NOMO-1 treated with DMSO at 0.1 percent for 48 hours (cell line): Measurements from ENCODE around the gene OAS3.

ENCODE experiments used
- DNase-seq: peaks from one replicate; lab custom pipeline; 2025; ENCODE audit not compliant: unreplicated experiment; lab: John Stamatoyannopoulos, UW

OAS3 gene

DNA sequence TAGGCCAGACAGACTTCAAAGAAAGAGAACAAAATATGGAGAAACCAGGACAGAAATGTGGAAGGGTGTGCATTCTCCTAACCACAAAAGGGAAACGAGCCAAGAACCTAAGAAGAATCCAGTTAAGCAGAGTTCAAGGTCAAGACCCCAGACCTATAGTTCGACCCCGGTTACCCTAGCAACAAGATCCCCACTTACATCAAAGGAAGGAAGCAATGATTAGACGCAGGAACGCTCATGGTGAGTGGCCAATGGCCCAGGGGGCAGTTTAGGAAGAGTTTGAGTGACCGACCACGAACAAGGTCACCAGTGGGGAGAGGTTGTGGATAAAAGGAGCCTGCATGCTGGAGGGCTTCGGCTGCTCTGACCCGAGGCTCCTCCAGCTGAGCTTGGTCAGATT, 76.3 kb downstream of the OAS3 start:
- DNase-seq: no peak

DNA sequence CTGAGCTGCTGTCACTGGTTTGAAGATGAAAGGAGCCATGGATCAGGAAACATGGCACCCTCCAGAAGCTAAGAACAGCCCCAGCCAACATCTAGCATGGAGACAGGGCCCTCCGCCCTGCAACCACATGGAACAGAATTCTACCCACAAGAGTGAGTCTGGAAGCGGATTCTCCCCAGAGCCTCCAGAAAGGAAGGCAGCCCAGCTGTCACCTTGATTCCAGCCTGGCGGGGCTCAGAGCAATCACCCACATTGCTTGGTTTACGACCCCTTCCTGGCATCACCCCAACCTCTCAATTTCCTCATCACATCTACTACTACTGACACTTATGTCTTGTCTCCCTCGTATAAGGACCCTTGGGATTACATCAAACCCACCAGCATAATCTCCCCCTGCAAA, 78.5 kb downstream of the OAS3 start:
- no peak for DNase-seq

DNA sequence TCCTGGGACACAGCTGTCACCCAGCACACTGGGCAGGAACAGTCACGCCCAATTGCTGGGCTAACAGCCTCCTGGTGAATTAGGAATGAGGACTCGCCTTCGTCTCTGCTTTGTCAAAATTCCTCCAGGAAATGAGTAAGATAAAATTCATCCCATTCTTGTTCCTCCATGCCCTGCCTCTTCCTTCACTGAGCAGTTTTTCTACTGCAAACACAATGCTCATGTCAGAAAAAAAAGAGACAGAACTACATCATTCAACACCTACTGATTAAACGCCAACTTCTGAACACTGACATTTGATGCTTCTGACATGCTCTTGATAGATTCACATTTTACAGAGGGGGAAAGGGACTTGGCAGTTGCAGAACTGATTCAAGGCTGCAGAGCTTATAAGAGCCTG, 80.8 kb downstream of the OAS3 start:
- DNase-seq: no peak

DNA sequence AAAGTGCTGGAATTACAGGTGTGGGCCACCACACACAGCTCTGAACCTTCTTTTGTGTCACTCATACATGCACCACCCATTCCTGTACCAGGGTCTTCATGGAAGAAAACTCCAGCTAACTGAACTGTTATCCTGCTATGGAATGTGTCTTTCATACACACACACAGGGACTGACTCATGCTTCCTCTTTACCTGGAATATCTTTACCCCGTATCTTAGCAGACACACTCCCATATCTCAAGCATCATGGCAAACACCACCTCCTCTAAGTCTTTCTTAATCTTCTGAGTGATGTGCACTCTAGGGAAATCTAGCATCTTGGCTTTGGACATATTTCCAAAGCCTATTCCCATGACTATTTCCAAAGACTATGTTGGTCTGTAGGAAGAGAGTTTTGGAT, 83.2 kb downstream of the OAS3 start:
- no peak for DNase-seq
